Thoracic aorta (tissue), 2 donors: ENCODE data around the gene ALOX5. TPM values are rescaled to one million over a fixed set of nuclear protein-coding genes. Genes with fewer than 3 reads are reported as not detected.

ENCODE experiments used
- ATAC-seq: fragments of 150-250 bp; one replicate; pipeline ENCODE4 v1.8.0; 2017; ENCODE audit warnings: low read depth; ENCODE audit not compliant: insufficient number of reproducible peaks, low FRiP score
- DNase-seq: peaks from one replicate; pipeline ENCODE4 v3.0.0-alpha.2; 2020; ENCODE audit warnings: low spot score
- H3K27ac ChIP-seq, 2 donors: fragments of 200-600 bp; sonication (generic); 1 replicate in 1 of 2; 2 replicates in 1 of 2; pipeline ENCODE4 v1.5.1; 2016; ENCODE audit warnings: mild to moderate bottlenecking in 2 of 2, moderate library complexity in 2 of 2
- H3K27me3 ChIP-seq: fragments of 200-600 bp; sonication (generic); replicated peaks from 2 replicates; pipeline ENCODE4 v1.6.0; 2016; ENCODE audit warnings: mild to moderate bottlenecking; ENCODE audit not compliant: insufficient read depth
- H3K36me3 ChIP-seq: fragments of 200-600 bp; sonication (generic); one replicate; pipeline ENCODE4 v1.5.1; 2016
- H3K4me1 ChIP-seq, 2 donors: fragments of 200-600 bp; sonication (generic); 1 replicate in 1 of 2; 2 replicates in 1 of 2; pipeline versions ENCODE4 v1.5.1 to v1.6.0; 2016; ENCODE audit warnings: low read depth in 2 of 2, mild to moderate bottlenecking in 1 of 2; ENCODE audit not compliant: control insufficient read depth in 1 of 2
- H3K4me3 ChIP-seq: fragments of 200-600 bp; sonication (generic); 2 replicates; pipeline ENCODE4 v1.5.1; 2016; ENCODE audit warnings: mild to moderate bottlenecking
- H3K9me3 ChIP-seq: fragments of 200-600 bp; sonication (generic); 2 replicates; pipeline ENCODE4 v1.5.1; 2016
- CTCF ChIP-seq: fragments of 200-600 bp; sonication (generic); IDR thresholded peaks from one replicate; pipeline ENCODE4 v1.5.1; 2019; ENCODE audit warnings: antibody characterized with exemption
- total RNA-seq, 2 donors: library from RNA; depleted of rRNA; stranded (reverse); fragments of >200 nt; gene quantifications; one replicate each; pipeline versions ENCODE4 v1.1.0 to v1.2.3, GENCODE V29; 2016

ALOX5 gene
- total RNA-seq, 2 donors from 2014 or later, result 64.1 to 69.7 TPM

- Histone ChIP-seq H3K27me3 (no peaks in the 10 kb centered on the region), H3K9me3 (no peaks in the 10 kb centered on the region), H3K36me3 (no peaks in the 10 kb centered on the region), H3K4me1 (peaks cover 8 to 12% of the 10 kb centered on the region in 2 donors), H3K4me3 (peak overlapping the region; percentile 69), H3K27ac (peak overlapping the region in 1 of 2 donors; percentile 9)
- no peak for TF ChIP-seq CTCF
- DNase-seq, result no peak
- ATAC-seq, result no peak
These were observed 485 bp downstream of the ALOX5 start for GRCh38 chr10:45374350-45375052.

- no peaks in the 10 kb centered on the region for H3K27me3 ChIP-seq
- no peak for TF ChIP-seq CTCF
- H3K27ac ChIP-seq, result no peak overlapping the region
- H3K4me1 ChIP-seq, result peaks cover 8 to 12% of the 10 kb centered on the region in 2 donors
- ATAC-seq (no peak), DNase-seq (no peak)
- no peaks in the 10 kb centered on the region for H3K36me3 ChIP-seq
- no peaks in the 10 kb centered on the region for H3K9me3 ChIP-seq
- peak overlapping the region; percentile 69 for H3K4me3 ChIP-seq
These were observed 1.1 kb downstream of the ALOX5 start for GRCh38 chr10:45375101-45375500.

GRCh38 chr10:45375716-45376231, 1.8 kb downstream of the ALOX5 start:
- Histone ChIP-seq H3K36me3 (no peaks in the 10 kb centered on the region), H3K27me3 (no peaks in the 10 kb centered on the region), H3K9me3 (no peaks in the 10 kb centered on the region), H3K4me1 (peaks cover 8 to 12% of the 10 kb centered on the region in 2 donors), H3K4me3 (no peak overlapping the region), H3K27ac (no peak overlapping the region)
- DNase-seq (no peak), ATAC-seq (no peak)
- no peak for TF ChIP-seq CTCF

- DNase-seq, result no peak
- TF ChIP-seq CTCF, result no peak
- H3K4me3 ChIP-seq, result no peak overlapping the region
- peaks cover 8 to 12% of the 10 kb centered on the region in 2 donors for H3K4me1 ChIP-seq
- no peaks in the 10 kb centered on the region for H3K9me3 ChIP-seq
- H3K27me3 ChIP-seq, result no peaks in the 10 kb centered on the region
- no peaks in the 10 kb centered on the region for H3K36me3 ChIP-seq
- no peak overlapping the region for H3K27ac ChIP-seq
- no peak for ATAC-seq
These were observed 2.4 kb downstream of the ALOX5 start for GRCh38 chr10:45376371-45376801.

GRCh38 chr10:45377321-45377720, 3.3 kb downstream of the ALOX5 start:
- DNase-seq (no peak), ATAC-seq (no peak)
- no peaks in the 10 kb centered on the region for H3K27me3 ChIP-seq
- H3K4me1 ChIP-seq, result peaks cover 8 to 12% of the 10 kb centered on the region in 2 donors
- no peak for TF ChIP-seq CTCF
- H3K27ac ChIP-seq, result no peak overlapping the region
- H3K9me3 ChIP-seq, result no peaks in the 10 kb centered on the region
- H3K36me3 ChIP-seq, result no peaks in the 10 kb centered on the region
- no peak overlapping the region for H3K4me3 ChIP-seq
